ELF-1 (cell line): Measurements from ENCODE around the gene LRRC32.
A peak's percentile ranks its signal among the peaks of the same experiment; 100 is the strongest.
"Not testable (repeated sequence)": the region's sequence is repeated elsewhere in the genome, so short reads cannot be mapped to it uniquely, and the experiment has no call there.

Experiments
- DNase-seq: peaks from one replicate; pipeline ENCODE4 v3.0.0-alpha.2; 2016; ENCODE audit warnings: low read depth, low spot score

The LRRC32 gene

GRCh38 chr11:76629853-76630599 lies 40.5 kb downstream of the LRRC32 start:
- peak; percentile 71 for DNase-seq

DNA sequence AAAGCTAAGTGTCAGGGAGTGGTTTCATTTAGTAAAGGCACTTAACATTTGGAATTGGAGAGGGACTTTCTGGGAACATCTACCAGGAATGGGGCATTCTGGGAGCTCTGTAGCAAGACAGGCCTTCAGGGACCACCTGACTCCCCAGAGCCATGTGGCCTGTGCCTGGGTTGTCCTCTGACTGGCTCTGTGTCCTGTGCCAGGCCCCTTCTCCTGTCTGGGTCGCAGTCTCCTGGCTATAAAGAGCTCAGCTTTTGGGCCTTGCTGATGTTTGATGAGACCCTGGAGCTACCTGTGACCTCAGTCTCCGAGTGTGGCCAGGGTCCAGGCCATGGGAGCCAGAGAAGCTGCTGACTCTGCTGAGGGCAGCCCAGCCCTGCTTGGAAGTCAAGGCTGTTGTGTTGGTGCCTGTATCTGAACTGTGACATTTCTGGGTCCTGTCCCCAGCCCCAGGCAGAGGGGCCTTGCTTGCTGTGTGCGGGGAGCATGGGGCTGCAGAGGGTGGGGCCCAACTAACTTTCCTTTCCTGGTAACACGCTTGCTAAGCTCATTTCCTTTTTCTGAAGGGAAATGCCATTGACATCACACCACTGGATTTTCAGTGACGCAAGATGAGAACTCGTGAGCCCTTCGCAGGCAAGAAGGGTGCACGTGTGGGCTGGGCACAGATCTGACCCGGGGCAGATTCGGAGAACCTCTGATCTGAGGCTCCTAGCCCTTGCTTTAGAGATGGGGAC lies 41.3 kb downstream of the LRRC32 start:
- no peak for DNase-seq

- no peak for DNase-seq
Measured at GRCh38 chr11:76628408-76628947, 42.1 kb downstream of the LRRC32 start.

- no peak for DNase-seq
Measured at GRCh38 chr11:76627606-76628005, 42.9 kb downstream of the LRRC32 start.

GRCh38 chr11:76626921-76627401 lies 43.6 kb downstream of the LRRC32 start:
- DNase-seq, result no peak

DNA sequence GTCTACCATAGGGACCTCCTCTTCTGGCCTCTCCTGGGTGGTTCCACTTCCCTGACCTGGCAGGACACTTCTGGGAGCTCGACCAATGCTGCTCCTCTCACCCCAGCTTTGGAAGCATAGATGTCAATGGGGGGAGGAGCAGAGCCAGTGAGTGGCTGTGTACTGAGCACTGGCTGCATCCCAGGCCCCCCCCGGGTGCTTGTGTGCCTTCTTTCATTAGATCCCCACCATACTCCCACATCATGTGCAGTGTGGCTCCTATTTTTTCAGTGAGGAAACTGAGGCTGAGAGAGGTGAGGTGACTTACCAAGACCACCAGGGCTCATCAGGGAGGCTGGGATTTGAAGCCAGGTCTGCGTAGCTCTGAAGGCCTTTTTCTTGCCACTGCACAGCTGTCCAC lies 44.3 kb downstream of the LRRC32 start:
- no peak for DNase-seq

GRCh38 chr11:76625472-76626186 lies 44.9 kb downstream of the LRRC32 start:
- DNase-seq, result no peak

DNA sequence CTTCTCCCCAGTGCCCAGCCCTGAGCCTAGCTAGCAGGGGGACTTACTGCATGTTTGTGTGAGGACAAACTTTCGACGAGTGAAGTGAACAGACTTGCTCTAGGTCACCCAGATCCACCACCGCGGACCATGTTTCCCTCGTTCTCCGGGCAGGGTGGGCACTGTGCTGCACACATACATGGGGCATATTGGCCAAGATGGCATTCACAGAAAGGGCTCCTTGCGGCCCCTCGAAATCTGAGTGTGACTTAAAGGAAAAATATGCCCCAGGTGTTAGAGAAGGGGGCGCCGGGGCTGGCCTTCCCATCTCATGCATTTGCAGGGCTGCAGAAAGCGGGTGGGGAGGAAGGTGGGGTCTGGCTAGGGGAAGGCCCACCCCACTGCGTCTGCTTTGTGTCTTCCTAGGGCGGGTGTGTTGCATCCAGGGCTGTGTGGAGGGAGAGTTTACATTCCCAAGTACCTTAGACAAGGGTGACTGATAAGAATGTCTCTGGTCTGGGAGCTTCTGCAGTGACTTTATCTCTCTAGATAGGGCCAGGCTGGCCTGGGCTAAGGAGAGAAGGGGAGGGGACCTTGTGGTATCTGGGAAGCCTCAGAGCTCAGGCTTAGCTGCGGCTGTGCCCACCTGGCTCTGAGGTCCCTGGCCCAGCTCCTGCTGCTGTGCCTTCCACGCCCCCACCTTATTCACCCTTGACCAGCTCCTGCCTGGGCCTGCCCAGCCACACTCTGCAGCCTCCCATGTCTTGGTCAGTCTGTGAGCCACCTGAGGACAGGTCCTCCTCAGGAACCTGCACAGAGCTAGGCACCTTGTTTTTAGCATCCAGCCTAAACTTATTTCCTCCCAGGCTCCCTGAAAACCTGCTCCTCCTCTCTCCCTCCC lies 45.8 kb downstream of the LRRC32 start:
- peak; percentile 88 for DNase-seq

DNA sequence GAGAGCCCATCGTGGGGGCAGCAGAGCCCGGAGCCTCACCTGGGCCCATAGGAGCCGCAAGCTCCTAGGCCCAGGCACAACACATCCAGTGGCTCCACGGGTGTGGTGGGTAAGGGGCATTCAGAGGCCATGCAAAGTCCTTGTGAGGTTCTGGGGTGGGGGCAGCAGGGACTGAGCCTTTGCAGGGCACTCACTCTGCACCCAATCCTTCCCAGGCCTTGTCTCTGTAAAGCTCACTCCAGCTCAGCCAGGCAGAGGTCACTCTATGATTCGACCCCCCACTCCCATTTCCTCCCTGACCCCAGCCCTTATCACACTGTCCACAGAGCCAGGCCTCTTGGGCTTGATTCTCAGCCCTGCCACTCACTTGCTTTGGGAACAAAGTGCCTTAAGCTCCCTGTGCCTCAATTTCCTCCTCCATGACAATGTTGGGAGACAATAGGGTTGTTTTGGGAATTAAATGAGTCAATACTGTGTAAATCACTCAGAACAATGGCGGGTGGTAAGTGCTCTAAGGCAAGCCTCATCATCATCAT lies 46.6 kb downstream of the LRRC32 start:
- peak; percentile 60 for DNase-seq

GRCh38 chr11:76623171-76623883 lies 47.2 kb downstream of the LRRC32 start:
- DNase-seq, result no peak

GRCh38 chr11:76622493-76623094 lies 48.0 kb downstream of the LRRC32 start:
- DNase-seq, result no peak

GRCh38 chr11:76621868-76622267 lies 48.7 kb downstream of the LRRC32 start:
- no peak for DNase-seq

DNA sequence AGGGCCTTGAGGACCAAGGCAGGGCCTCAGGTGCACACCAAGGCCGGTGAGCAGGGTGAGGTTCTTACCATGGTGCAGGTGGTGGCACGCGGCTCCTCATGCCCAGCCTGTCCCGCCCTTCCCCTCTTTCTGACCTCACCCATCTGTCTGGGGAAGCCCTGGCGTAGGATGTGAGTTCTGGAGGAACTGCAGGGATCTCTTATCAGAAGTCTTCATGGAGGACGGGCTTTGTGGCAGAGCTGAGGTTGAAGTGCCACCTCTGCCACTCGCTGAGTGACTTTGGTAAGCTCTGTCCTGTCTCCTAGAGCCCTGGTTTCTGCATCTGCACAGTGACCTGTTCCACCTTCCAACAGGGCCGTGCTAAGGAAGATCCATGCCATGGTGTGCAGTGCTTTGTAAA lies 49.1 kb downstream of the LRRC32 start:
- DNase-seq, result no peak

DNA sequence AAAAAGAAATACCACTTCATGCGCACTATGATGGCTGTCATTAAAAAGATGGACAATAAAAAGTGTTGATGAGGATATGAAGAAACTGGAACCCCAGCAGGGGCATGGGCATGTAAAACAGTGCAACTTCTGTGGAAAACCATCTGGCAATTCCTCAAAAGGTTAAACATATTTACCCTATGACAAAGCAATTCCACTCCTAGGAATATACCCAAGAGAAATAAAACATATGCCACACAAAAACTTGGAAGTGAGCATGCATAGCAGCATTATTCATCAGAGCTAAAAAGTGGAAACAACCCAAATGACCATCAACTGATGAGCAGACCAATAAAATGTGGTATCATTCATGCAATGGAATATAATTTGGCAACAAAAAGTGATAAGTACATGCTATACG lies 50.1 kb downstream of the LRRC32 start:
- DNase-seq, result no peak

DNA sequence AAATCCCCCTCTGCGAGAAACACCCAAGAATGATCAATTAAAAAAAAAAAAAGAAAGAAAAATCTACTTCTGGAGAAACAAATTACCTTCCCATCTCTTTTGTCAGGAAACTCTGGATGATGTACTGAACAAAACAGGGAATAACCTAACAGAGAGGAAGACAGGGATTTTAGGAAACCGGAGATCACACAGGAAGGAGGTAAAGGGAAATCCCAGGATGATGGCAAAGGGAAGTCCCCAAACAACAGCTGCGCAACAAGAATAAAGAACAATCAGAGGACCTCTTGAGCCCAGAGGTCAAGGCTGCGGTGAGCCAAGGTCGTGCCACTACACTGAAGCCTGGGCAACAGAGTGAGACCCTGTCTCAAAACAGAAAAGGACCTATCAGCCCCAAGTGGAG lies 50.7 kb downstream of the LRRC32 start:
- not testable (repeated sequence) for DNase-seq

DNA sequence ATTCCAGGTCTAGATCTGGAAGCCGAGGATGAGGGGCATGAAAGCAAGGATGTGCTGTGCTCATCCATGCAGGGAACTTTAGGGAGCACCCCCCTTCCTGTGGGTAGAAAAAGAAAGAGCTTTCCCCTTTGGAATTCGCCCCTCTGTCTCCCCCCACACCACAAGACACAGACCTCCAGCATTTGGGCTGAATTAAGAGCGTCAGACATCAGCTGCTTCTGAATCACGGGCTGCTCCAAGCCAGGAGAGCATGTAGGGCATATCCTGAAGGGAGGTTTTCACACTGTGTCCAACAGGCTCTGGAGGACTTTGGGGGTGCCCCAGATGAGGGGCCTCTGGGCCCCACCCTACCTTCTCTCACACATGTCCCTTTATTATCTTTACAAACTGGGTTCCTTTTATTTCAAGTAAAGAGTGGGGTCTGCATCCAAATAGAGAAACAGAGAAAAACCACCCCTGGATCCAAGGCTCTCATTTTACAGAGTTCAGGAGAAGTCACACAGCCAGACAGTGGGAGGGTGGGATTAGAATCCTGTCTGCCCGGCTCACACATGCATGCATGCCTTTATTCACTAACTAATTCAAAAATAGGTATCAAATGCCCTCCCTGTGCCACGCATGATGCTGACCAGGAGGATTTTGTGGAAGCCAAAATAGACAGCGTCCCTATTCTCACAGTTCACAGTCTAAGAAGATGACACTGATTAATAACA lies 52.8 kb downstream of the LRRC32 start:
- no peak for DNase-seq

GRCh38 chr11:76616676-76617552 lies 53.6 kb downstream of the LRRC32 start:
- DNase-seq, result no peak

- DNase-seq, result no peak
Measured at GRCh38 chr11:76615950-76616349, 54.6 kb downstream of the LRRC32 start.
